Right renal pelvis (tissue), 4 donors: ENCODE measurements around the gene SKOR2. TPM values are rescaled to one million over a fixed set of nuclear protein-coding genes. Genes with fewer than 3 reads are reported as not detected.

Experiments
- DNase-seq, 4 donors: peaks; one replicate each; pipeline ENCODE4 v3.0.0-alpha.2; 2013; ENCODE audit warnings: low read depth in 4 of 4, low spot score in 3 of 4, missing footprints in 1 of 4
- polyA plus RNA-seq, 4 donors: library from polyadenylated mRNA; unstranded; fragments of 120-200 nt; gene quantifications; one replicate each; pipeline ENCODE4 v1.2.1, GENCODE V29; 2013; ENCODE audit not compliant: insufficient read length in 4 of 4

The SKOR2 gene
- polyA plus RNA-seq, 4 donors: not detected

GRCh38 chr18:47260924-47261701, 9.7 kb upstream of the SKOR2 start:
- DNase-seq: no peak

DNA sequence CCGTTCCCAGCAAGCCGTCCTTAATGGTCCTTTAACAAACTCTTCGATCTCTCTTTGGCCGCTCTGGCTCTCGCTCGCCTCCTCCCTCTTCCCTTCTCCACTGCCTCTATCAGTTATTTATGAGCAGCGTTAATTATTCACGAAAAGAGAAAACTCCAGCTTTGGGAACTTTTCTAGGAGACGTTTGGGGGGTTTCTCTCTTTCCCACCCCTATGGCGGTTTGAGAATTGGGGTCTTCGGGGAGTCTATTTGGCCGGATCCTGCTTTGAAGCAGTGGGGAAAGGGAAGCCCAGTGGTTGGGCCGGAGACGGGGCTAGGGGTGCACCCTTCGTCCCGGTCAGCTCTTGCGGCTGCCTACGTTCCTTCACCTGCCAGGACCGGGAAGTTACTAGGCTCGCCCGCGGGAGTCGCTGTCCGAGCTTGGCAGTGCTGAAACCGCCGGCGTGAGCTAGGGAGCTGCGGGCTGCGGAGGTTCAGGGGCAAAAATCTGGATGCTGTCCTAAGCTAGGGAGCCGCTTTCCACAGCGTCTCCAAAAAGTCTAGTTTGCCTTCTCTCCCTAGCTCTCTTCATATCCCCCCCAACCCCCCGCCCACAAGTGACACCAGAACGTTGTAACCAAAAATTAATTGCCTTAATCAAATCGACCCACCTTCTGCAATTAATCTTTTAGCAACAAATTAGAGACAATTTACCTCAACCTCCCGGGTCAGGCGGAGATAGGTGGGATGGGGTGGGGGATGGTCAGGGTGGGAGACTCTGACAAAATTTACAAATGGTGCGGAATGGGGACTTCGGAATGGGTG, 8.9 kb upstream of the SKOR2 start:
- peak in 3 of 4 donors; percentile 38 to 54 (median 45) for DNase-seq

- peak; percentile 57 to 78 (median 72) for DNase-seq
These were observed 3.0 kb upstream of the SKOR2 start for GRCh38 chr18:47254341-47254939.

GRCh38 chr18:47253101-47253654, 1.7 kb upstream of the SKOR2 start:
- no peak for DNase-seq

DNA sequence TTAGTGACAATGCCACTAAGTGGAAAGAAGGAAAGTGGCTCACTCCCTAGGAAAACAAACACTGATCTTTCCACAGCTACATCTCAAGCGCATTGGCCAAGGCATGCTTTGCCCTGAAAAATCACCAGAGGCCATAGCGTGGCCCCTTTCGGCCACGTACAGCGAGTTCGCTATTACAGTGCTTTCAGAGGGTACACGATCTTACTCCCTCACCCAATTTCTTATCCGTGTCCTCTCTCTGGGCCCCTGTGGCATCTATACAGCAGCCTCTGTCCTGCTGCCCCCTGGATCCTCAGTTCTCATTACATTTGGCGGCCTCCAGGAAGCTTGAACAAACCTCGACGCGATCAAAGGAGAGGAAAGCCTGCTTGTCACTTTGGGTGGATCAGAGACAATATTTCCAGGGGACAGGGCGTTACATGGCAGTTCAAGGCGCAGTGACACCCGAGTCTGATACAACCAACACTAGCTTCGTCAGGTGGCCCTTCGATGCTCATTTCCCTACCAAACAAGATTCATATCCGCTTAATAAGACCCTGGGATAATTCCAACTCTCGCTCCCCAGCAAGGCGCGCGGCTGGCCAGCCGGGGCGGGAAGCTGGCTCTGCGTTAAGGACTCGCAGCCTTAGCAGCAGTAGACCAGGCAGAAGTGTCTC, 941 bp downstream of the SKOR2 start:
- no peak for DNase-seq

- DNase-seq: no peak
These were observed 2.0 kb downstream of the SKOR2 start for GRCh38 chr18:47249314-47249981.

DNA sequence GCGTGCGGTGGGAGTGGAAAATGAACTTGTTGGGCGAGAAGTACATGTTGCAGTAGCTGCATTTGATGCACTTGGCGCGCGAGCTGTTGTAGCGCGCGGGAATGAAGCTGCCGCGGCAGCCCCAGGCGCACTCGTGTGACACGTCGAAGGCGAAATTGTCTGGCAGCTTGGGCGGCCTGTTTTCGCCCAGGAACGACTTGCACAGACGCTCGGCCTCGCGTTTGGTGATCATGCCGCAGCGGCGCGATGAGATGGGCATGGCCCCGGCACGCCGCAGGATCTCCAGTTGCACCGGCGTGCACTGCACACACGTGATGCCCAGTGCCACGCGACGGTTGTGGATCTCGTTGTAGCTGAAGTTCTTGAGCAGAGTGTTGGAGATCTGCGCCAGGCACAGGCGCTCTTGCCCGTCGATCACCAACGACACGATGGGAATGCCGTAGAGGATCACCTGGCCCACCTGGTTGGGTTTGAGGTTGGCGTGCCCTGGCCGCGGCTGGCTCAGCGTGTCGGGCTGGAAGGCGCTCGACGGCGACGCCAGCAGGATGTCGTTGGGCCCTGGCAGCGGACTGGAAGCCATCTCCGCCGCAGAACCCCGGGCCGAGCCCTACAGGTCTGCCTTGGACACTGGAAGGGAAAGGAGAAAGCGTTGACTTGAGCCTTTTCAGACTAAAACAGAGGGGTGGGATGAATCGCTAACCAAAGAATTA, 2.7 kb downstream of the SKOR2 start:
- no peak for DNase-seq

- no peak for DNase-seq
These were observed 3.3 kb downstream of the SKOR2 start for GRCh38 chr18:47248115-47248603.

DNA sequence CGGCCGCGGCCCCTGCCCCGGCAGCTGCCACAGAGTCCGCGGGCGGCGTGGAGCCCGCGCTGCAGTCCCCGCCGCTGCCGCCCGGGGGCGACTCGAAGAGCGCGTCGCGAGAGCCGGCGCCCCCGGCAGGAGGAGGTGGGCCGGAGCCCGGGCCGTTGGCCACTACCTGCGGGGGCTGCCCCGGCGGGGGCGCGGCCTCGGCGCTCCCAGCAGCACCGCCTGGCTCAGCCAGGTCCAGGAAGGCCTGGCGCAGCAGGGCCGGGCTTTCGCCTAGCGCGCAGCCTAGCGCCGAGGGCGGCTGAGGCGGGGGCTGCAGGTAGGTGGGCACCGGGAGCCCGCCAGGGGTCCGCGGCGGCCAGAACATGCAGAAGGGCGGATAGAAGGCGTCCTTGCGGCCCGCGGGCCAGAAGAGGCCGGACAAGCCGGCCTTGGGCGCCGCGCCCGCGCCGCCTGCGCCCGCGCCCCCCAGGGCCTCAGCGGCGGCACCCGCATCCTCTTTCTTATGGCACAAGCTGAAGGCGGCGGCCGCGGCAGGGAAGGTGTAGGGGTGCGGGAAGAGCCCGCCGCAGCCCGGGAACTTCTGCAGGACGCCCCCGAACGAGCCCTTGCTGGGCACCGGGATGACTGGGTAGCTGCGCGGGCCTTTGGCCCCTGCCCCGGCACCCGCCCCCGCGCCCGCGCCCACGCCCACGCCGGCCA, 3.9 kb downstream of the SKOR2 start:
- DNase-seq: no peak

DNA sequence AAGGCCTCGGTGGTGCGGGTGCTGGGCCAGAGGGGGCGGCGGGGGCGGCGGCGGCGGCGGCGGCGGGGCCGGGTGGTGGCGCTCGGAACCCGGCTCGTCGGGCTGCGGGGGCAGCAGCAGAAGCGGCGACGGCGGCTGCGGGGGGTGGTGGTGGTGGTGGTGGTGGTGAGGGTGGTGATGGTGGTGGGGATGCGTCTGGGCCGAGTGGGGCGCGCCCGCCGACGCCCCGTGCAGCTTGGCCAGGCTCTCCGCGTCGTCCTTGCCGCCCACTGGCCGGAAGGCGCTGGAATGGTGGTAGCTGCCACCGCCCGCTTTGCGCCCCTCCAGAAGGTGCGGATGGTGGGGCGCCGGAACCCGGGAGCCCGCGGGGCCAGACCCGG, 4.4 kb downstream of the SKOR2 start:
- DNase-seq: no peak

GRCh38 chr18:47246027-47246971, 5.2 kb downstream of the SKOR2 start:
- DNase-seq: no peak

- no peak for DNase-seq
These were observed 7.4 kb downstream of the SKOR2 start for GRCh38 chr18:47244086-47244485.

- DNase-seq: no peak
These were observed 16.4 kb downstream of the SKOR2 start for GRCh38 chr18:47235096-47235495.

GRCh38 chr18:47226660-47227059, 24.8 kb downstream of the SKOR2 start:
- no peak for DNase-seq

DNA sequence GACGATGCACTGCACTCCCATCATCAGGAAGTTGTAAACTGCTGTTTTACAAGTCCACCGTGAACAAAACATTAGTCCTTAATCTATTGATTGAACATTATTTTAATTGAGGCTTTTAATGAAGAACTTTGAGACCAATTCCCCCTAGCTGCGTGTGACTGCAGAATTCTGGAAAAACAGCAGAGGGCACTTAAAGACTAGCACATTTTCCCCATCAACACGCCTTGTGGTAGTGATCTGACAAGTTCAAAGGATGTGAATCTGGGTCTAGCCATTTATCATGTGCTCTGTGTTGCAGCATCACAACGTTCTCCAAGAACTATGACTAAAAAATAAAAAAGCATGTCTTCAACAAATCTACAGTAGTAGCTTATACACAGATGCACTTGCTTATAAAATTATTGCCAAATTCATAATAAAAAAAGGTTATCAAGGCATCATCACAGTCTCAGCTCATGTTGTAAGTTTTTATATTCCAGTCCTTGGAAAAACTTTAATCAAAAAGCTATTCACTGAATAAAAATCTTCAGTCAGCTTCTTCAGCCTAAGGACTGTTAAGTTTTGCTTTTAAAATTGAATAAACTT, 35.8 kb downstream of the SKOR2 start:
- peak; percentile 15 to 32 (median 24) for DNase-seq

DNA sequence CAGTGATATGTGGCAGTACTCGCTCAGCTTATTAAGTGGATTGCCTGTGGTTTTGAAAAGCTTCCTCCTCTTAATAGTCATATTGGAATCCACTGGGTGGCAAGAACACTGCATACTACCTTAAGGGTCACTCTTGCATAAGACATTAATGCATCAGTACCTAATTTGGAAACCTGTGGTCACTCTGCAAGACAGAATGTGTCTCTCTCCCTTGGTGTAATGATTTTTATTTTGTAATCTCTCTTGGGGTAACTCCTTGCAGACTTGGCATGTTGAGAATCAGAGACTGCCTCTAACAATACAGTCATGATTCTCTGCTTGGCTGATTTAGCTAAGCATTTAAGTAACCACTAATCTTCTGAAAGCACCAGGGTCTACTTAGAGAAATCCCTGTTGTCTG, 42.3 kb downstream of the SKOR2 start:
- DNase-seq: no peak

DNA sequence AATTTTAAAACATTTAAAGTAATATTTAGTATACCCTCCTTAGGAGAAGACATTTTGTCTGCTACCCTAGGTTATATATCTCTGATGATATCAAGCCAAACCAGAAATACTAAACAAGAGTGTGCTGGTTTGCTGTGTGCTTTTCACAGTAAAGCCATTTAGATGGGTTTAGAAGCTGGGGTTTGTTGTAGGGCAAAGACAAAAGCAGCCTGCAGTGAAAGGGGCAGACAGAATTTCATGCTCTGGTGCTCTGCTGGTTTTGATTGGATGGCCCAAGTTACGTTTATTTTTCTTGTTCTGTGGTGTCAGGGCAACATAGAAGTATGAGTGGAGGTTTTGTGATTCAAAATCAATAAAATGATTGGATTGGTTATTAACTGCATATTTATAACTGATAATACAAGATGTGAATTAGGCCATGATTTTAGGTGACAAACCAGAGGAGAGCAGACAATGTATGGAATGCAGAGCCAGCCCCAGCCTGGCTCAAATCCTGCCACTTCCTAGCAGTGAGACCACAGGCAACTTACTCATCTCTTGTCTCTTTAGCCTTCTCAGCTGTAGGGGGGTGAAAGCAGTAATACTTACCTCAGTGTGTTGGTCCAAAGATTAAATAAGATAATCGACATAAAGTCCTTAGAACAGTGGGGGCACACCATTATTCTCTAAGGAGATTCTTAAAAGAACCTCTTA, 44.4 kb downstream of the SKOR2 start:
- no peak for DNase-seq
